ENCODE measurements around the gene SIAH3. TPM values are rescaled to one million over a fixed set of nuclear protein-coding genes. Genes with fewer than 3 reads are reported as not detected.

SIAH3 gene
- total and polyA plus RNA-seq, 9 of the 15 experiments (the other 6 are each of a cell fraction or from before 2014, with no cell fraction given): not detected

- peaks cover 3 to 30% of the 10 kb centered on the region in 2 experiments; a peak in 4 of 5 replicates for H3K27me3 ChIP-seq (ENCODE audit: control insufficient read depth in 2 of 2, insufficient read depth in 2 of 2, low read length in 2 of 2)
- no TSS peak for BruUV-seq (replicated peaks)
- no peaks in the 10 kb centered on the region for H3K9me1 ChIP-seq (ENCODE audit: control insufficient read depth, insufficient read depth, low read length)
- POLR2A ChIA-PET: no interaction called here
- no peaks in the 10 kb centered on the region for H4K20me1 ChIP-seq (replicated peaks; ENCODE audit: control insufficient read depth, insufficient read depth, low read length)
- no peak overlapping the region for H3K4me2 ChIP-seq (ENCODE audit: insufficient read depth, low read length)
- H3K79me2 ChIP-seq (ENCODE audit: control insufficient read depth, insufficient read depth, low read length): no peaks in the 10 kb centered on the region
- in situ Hi-C loops (cut with MboI): no loop called here
- CTCF ChIA-PET (ENCODE audit: low intra/inter-chr PET ratio): no interaction called here
- WGBS (ENCODE audit: insufficient coverage, low coverage, missing lambda C conversion rate): 0% methylated on average over 5 of the region's 5 CpGs
- no peaks in the 10 kb centered on the region for H3K36me3 ChIP-seq (ENCODE audit: control insufficient read depth, insufficient read depth, low read length)
- intact Hi-C loops (cut with micrococcal nuclease): no loop called here
- no peak for DNase-seq (ENCODE audit: extremely low read depth in 1 of 4, low spot score in 3 of 4)
- FAIRE-seq: no peak
- 0 out of 5 replicates have a peak, but pooled peaks cover 0 to 7% of the 10 kb centered on the region in 2 experiments for H3K4me1 ChIP-seq (replicated peaks in 1 of 2; ENCODE audit: control insufficient read depth in 2 of 2, insufficient read depth in 2 of 2, low read length in 2 of 2)
- no peak overlapping the region for H3K9ac ChIP-seq (ENCODE audit: insufficient read depth in 1 of 2, low read depth in 2 of 2, low read length in 2 of 2)
- TF ChIP-seq SMARCA5 (IDR thresholded peaks at IDR 0.05) (no peak), NFYB (IDR thresholded peaks at IDR 0.05; ENCODE audit: extremely low read depth, insufficient read length) (no peak), ZNF140 (CRISPR knock-in tag; IDR thresholded peaks at IDR 0.05) (no peak), TBP (optimal IDR thresholded peaks at IDR 0.05; ENCODE audit: low read depth, low read length) (no peak), ZNF239 (CRISPR knock-in tag; IDR thresholded peaks at IDR 0.05) (no peak)
- no peaks in the 10 kb centered on the region for H3K9me3 ChIP-seq (replicated peaks; ENCODE audit: control insufficient read depth, insufficient read depth, low read depth, low read length)
- no peak overlapping the region for H3K4me3 ChIP-seq
- no peak overlapping the region for H3K27ac ChIP-seq (ENCODE audit: extremely low read depth, low read depth, low read length)
- ATAC-seq: no peak
- H2AFZ ChIP-seq (ENCODE audit: low read depth, low read length): no peak overlapping the region
These were observed 71.7 kb downstream of the SIAH3 start for GRCh38 chr13:45779901-45780300.

DNA sequence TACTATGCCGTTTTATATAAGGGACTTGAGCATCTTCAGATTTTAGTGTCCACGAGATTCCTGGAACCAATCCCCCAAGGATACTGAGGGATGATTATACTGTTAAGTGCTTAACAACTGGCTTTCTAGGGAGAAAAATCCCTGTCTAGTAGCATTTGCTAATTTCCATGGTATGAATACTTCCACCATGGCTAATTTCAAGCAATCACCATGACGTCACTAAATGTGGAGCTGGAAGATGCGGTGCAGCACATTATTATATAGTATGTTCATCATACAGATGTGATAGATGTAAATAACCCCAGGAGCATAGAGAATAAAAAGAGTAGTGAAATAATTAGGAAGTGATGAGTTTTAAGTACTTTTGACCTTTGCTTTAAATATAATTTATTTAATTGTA, 72.7 kb downstream of the SIAH3 start:
- no peak for FAIRE-seq
- Histone ChIP-seq H3K27me3 (ENCODE audit: control insufficient read depth in 2 of 2, insufficient read depth in 2 of 2, low read length in 2 of 2) (peaks cover 3 to 30% of the 10 kb centered on the region in 2 experiments; a peak in 4 of 5 replicates), H3K9ac (ENCODE audit: insufficient read depth in 1 of 2, low read depth in 2 of 2, low read length in 2 of 2) (no peak overlapping the region), H3K4me2 (ENCODE audit: insufficient read depth, low read length) (no peak overlapping the region), H3K4me1 (replicated peaks in 1 of 2; ENCODE audit: control insufficient read depth in 2 of 2, insufficient read depth in 2 of 2, low read length in 2 of 2) (0 out of 5 replicates have a peak, but pooled peaks cover 0 to 7% of the 10 kb centered on the region in 2 experiments), H3K79me2 (ENCODE audit: control insufficient read depth, insufficient read depth, low read length) (no peaks in the 10 kb centered on the region), H4K20me1 (replicated peaks; ENCODE audit: control insufficient read depth, insufficient read depth, low read length) (no peaks in the 10 kb centered on the region), H3K9me1 (ENCODE audit: control insufficient read depth, insufficient read depth, low read length) (no peaks in the 10 kb centered on the region), H3K27ac (ENCODE audit: extremely low read depth, low read depth, low read length) (no peak overlapping the region), H3K4me3 (no peak overlapping the region), H2AFZ (ENCODE audit: low read depth, low read length) (no peak overlapping the region), H3K36me3 (ENCODE audit: control insufficient read depth, insufficient read depth, low read length) (no peaks in the 10 kb centered on the region), H3K9me3 (replicated peaks; ENCODE audit: control insufficient read depth, insufficient read depth, low read depth, low read length) (no peaks in the 10 kb centered on the region)
- no peak for DNase-seq (ENCODE audit: extremely low read depth in 1 of 4, low spot score in 3 of 4)
- intact Hi-C loops (cut with micrococcal nuclease) (no loop called here), in situ Hi-C loops (cut with MboI) (no loop called here)
- no peak for ATAC-seq
- TF ChIP-seq MEF2D (tag; conservative IDR thresholded peaks at IDR 0.05; ENCODE audit: low read depth) (no peak), TRIM28 (IDR thresholded peaks at IDR 0.05) (no peak), SNRNP70 (optimal IDR thresholded peaks at IDR 0.05; ENCODE audit: low read depth, low read length) (no peak), ZNF764 (CRISPR knock-in tag; IDR thresholded peaks at IDR 0.05; ENCODE audit: low read depth) (no peak), MYC (IDR thresholded peaks at IDR 0.05; ENCODE audit: low read depth, low read length) (no peak), MYC (CRISPR knock-in tag; IDR thresholded peaks at IDR 0.05; ENCODE audit: borderline replicate concordance, low read depth) (no peak), E2F4 (CRISPR knock-in tag; IDR thresholded peaks at IDR 0.05; ENCODE audit: low read depth) (no peak)
- TF ChIP-seq, protein P1, sequence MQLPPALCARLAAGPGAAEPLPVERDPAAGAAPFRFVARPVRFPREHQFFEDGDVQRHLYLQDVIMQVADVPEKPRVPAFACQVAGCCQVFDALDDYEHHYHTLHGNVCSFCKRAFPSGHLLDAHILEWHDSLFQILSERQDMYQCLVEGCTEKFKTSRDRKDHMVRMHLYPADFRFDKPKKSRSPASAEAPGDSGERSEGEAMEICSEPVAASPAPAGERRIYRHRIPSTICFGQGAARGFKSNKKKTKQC (CRISPR knock-in tag; IDR thresholded peaks at IDR 0.05): no peak
- no TSS peak for BruUV-seq (replicated peaks)
- CTCF ChIA-PET (ENCODE audit: low intra/inter-chr PET ratio): no interaction called here
- POLR2A ChIA-PET: interaction anchor here (0.6 kb wide), 1 partner anchor 401 kb away, joined by 3 read pairs; no protein-coding TSS in a partner anchor
- WGBS (ENCODE audit: insufficient coverage, low coverage, missing lambda C conversion rate): 0% methylated on average over 4 of the region's 4 CpGs
